ENCODE measurements around the gene BIRC7. TPM values are rescaled to one million over a fixed set of nuclear protein-coding genes. Genes with fewer than 3 reads are reported as not detected.

The BIRC7 gene
- total and polyA plus RNA-seq, 2 donors (not counting 3 experiments of a cell fraction or from before 2014, with no cell fraction given), result not detected

DNA sequence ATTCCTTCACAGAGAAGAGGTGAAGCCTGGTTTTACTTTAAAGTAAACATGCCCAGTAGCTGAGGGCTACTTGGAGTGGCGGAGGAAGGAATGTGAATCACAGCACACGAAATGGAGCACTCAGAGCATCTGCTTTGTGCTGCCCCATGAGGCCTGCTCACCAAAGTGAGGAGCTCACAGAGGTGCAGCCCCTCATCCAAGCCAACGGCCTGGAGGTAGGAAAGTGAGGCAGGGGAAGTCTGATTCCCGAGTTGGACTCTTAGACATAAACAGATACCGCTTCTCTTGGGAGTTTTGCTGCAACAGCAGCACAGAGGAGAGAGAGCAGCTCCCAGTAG is 23.3 kb upstream of the BIRC7 start:
- Histone ChIP-seq H3K9me3 (replicated peaks; ENCODE audit: control insufficient read depth, insufficient read depth, low read length) (no peaks in the 10 kb centered on the region), H2AFZ (ENCODE audit: low read depth, low read length) (no peak overlapping the region), H3K4me2 (ENCODE audit: insufficient read depth, low read length) (no peak overlapping the region), H3K9ac (replicated peaks; ENCODE audit: extremely low read depth, insufficient read depth, low read length) (no peak overlapping the region), H4K20me1 (replicated peaks; ENCODE audit: control insufficient read depth, extremely low read depth, insufficient read depth, low read length) (peaks cover 4% of the 10 kb centered on the region), H3K9me1 (replicated peaks; ENCODE audit: control insufficient read depth, extremely low read depth, insufficient read depth, low read length) (no peaks in the 10 kb centered on the region), H3K27ac (ENCODE audit: insufficient read depth, low read depth, low read length) (no peak overlapping the region), H3K79me2 (ENCODE audit: control insufficient read depth, insufficient read depth, low read length) (peaks cover 80% of the 10 kb centered on the region), H3K36me3 (ENCODE audit: control insufficient read depth in 2 of 2, extremely low read depth in 1 of 2, insufficient read depth in 2 of 2, low read length in 2 of 2) (peaks cover 17 to 31% of the 10 kb centered on the region in 2 experiments), H3K4me1 (ENCODE audit: control insufficient read depth, extremely low read depth, insufficient read depth, low read length) (peaks cover 13% of the 10 kb centered on the region), H3K27me3 (ENCODE audit: control insufficient read depth in 2 of 2, insufficient read depth in 2 of 2, low read length in 2 of 2) (no peaks in the 10 kb centered on the region), H3K4me3 (replicated peaks in 1 of 3; ENCODE audit: insufficient read depth in 1 of 3, low read depth in 1 of 3, low read length in 3 of 3) (no peak overlapping the region)
- dilution Hi-C loops (cut with MboI; ENCODE audit: extremely low pct_ligation_motif_present, low sequenced_read_pairs) (no loop called here), intact Hi-C loops (cut with micrococcal nuclease) (no loop called here)
- DNase-seq (ENCODE audit: low read depth, low spot score), result no peak
- POLR2A ChIA-PET, result no interaction called here
- BruUV-seq (replicated peaks), result no TSS peak
- FAIRE-seq, result no peak
- no peak for TF ChIP-seq JUN (IDR thresholded peaks at IDR 0.05; ENCODE audit: borderline replicate concordance, insufficient read depth, insufficient read length, low read depth)
- no peak for TF ChIP-seq POLR2A (IDR thresholded peaks at IDR 0.05; ENCODE audit: low read depth, low read length)
- TF ChIP-seq, protein P1, sequence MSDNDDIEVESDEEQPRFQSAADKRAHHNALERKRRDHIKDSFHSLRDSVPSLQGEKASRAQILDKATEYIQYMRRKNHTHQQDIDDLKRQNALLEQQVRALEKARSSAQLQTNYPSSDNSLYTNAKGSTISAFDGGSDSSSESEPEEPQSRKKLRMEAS (IDR thresholded peaks at IDR 0.05; ENCODE audit: insufficient read depth, insufficient read length), result no peak
- TF ChIP-seq, protein P2, sequence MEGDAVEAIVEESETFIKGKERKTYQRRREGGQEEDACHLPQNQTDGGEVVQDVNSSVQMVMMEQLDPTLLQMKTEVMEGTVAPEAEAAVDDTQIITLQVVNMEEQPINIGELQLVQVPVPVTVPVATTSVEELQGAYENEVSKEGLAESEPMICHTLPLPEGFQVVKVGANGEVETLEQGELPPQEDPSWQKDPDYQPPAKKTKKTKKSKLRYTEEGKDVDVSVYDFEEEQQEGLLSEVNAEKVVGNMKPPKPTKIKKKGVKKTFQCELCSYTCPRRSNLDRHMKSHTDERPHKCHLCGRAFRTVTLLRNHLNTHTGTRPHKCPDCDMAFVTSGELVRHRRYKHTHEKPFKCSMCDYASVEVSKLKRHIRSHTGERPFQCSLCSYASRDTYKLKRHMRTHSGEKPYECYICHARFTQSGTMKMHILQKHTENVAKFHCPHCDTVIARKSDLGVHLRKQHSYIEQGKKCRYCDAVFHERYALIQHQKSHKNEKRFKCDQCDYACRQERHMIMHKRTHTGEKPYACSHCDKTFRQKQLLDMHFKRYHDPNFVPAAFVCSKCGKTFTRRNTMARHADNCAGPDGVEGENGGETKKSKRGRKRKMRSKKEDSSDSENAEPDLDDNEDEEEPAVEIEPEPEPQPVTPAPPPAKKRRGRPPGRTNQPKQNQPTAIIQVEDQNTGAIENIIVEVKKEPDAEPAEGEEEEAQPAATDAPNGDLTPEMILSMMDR (IDR thresholded peaks at IDR 0.05; ENCODE audit: extremely low read depth in 1 of 2, insufficient read depth in 1 of 2, low read depth in 1 of 2, low read length in 2 of 2), result no peak
- no peak for TF ChIP-seq EZH2 (IDR thresholded peaks at IDR 0.05; ENCODE audit: borderline replicate concordance, low read depth, low read length, severe bottlenecking)
- TF ChIP-seq GATA2 (IDR thresholded peaks at IDR 0.05; ENCODE audit: insufficient read depth, insufficient read length, low read depth, low read length), result no peak
- TF ChIP-seq FOS (IDR thresholded peaks at IDR 0.05; ENCODE audit: borderline replicate concordance, insufficient read depth, low read length), result no peak
- TF ChIP-seq POLR2AphosphoS5 (IDR thresholded peaks at IDR 0.05; ENCODE audit: insufficient read depth, low read depth, low read length), result no peak
- no peak for TF ChIP-seq MYC (IDR thresholded peaks at IDR 0.05; ENCODE audit: low read depth, low read length)
- CTCF ChIA-PET, result interaction anchor here (0.8 to 2.8 kb wide), 3 partner anchors 11 to 21 kb away, joined by 3 to 16 read pairs (median 3); no protein-coding TSS in a partner anchor

Measured in endothelial cell of umbilical vein (primary cell).